AG04449 (cell line): Measurements from ENCODE around the gene PPARA.

Experiments used
- CTCF ChIA-PET: fragments of 350-600 bp; formaldehyde crosslinking; extraction: SDS; loops from one replicate; lab custom pipeline; 2021; ENCODE audit warnings: antibody characterized with exemption; lab: Yijun Ruan, JAX
- POLR2A ChIA-PET: fragments of 400-600, 350-600 bp; formaldehyde crosslinking; extraction: SDS; loops from one replicate; lab custom pipeline; 2020; ENCODE audit warnings: antibody characterized with exemption, inconsistent platforms; lab: Yijun Ruan, JAX
- DNase-seq: peaks from one replicate; pipeline ENCODE4 v3.0.0-alpha.2; 2010; ENCODE audit warnings: low read depth, low spot score
- H3K4me3 ChIP-seq: 2 replicates; pipeline ENCODE4 v1.5.1; 2011; ENCODE audit warnings: low read depth, mild to moderate bottlenecking, control low read depth, low read length
- TF ChIP-seq, protein P1 (sequence below): IDR thresholded peaks from one replicate; pipeline ENCODE4 v1.5.1; 2011; ENCODE audit warnings: mild to moderate bottlenecking, moderate library complexity, low read length, control low read depth, inconsistent platforms; ENCODE audit not compliant: insufficient read depth; ENCODE audit errors: missing control alignments

Gene PPARA

DNA sequence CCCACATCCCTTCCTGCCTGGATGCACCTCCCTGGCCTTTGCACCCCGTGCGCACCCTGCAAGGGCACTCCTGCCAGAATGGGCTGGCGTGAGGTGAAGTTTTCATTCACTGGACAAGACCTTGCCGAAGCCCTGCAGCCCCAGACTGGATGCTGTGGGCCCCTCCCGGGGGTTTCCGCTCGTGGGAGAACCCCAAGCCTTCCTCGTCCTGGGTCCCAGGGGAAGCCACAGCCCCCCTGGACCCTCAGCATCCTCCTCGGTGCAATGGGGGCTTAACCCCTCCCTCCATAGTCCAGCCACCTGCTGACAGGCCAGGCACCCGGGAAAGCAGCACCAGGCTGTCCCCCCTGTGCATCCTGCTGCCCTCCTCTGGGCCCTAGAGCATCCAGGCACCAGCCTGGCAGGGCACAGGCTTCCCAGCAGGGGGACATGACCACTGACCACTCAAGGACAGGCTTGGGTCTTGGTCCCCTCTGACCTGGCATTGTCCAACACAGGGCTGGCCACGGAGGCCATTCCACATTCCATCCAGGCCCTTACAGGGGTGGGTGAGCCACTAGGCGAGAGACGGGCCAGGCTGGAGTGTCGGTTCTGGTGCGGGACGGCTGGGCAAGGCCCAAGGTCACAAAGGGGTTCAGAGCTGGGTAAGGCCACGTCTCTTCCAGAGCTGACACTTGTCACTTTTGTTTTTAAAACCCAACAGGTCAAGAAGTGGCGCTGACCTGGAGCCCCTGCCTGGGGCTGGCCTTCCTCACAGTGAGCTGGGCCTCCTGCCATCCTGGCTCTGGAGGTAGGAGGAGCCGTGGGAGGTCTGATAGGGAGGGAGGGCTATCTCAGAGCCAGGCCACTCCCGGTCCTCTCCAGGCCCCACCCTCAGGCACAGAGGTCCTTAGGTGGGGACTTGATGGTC lies 41.5 kb upstream of the PPARA start:
- TF ChIP-seq, protein P1, sequence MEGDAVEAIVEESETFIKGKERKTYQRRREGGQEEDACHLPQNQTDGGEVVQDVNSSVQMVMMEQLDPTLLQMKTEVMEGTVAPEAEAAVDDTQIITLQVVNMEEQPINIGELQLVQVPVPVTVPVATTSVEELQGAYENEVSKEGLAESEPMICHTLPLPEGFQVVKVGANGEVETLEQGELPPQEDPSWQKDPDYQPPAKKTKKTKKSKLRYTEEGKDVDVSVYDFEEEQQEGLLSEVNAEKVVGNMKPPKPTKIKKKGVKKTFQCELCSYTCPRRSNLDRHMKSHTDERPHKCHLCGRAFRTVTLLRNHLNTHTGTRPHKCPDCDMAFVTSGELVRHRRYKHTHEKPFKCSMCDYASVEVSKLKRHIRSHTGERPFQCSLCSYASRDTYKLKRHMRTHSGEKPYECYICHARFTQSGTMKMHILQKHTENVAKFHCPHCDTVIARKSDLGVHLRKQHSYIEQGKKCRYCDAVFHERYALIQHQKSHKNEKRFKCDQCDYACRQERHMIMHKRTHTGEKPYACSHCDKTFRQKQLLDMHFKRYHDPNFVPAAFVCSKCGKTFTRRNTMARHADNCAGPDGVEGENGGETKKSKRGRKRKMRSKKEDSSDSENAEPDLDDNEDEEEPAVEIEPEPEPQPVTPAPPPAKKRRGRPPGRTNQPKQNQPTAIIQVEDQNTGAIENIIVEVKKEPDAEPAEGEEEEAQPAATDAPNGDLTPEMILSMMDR = no peak
- H3K4me3 ChIP-seq = no peak overlapping the region
- POLR2A ChIA-PET = interaction anchor here (1.9 kb wide), 1 partner anchor 111 kb away, joined by 5 read pairs; no protein-coding TSS in a partner anchor
- no peak for DNase-seq
- CTCF ChIA-PET = interaction anchor here (0.9 to 3.8 kb wide), 6 partner anchors 8 to 114 kb away, joined by 4 to 29 read pairs (median 10); no protein-coding TSS in a partner anchor

DNA sequence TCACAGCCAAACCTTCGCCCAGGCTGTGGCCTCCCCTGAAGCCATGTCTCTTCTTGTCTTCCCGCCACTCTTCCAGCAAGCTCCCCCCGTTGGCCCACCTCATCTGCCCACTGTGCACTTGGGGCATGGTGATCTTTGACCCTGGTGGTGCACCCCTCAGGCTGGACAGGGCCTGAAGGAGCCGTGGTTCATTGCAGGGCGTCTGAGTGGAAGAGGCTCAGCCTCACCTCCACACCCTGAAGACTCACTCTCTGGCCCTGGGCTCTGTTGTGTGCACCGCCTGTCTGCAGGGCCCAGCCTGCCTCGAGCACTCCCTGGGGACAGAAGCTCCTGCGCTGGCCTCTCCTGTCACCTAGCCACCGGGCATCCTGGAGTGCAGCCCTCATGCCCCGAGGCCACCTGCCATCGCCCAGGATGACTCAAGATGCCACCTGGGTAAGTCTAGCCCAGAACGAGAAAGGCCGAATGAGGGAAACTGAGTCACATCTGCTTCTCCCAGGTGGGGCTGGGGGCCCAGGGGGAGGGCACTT lies 40.8 kb upstream of the PPARA start:
- ChIA-PET POLR2A (interaction anchor here (1.9 kb wide), 1 partner anchor 112 kb away, joined by 5 read pairs; no protein-coding TSS in a partner anchor), CTCF (interaction anchor here (0.9 to 3.8 kb wide), 5 partner anchors 91 to 114 kb away, joined by 4 to 29 read pairs (median 10); no protein-coding TSS in a partner anchor)
- TF ChIP-seq, protein P1 = no peak
- H3K4me3 ChIP-seq = no peak overlapping the region
- no peak for DNase-seq

DNA sequence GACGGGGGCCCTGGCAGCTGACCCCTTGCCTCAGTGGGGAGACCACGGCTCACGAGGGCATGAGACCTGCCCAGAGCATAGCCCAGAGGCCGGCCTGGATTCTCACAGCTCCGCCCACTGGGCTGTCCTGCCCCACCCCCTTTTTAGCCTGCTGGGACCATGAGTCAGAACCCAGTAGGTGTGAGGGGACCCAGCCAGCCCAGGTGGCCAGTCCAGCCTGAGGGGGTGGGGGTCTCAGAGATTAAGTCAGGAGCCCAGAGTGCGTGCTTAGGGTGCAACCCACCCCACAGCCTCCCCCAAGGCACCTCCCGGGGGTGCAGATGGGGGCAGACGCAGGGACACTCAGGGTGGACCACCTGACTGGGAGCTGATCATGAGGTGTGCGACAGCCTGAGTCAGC lies 40.1 kb upstream of the PPARA start:
- ChIA-PET POLR2A (interaction anchor here (1.9 kb wide), 1 partner anchor 113 kb away, joined by 5 read pairs; no protein-coding TSS in a partner anchor), CTCF (interaction anchor here (1.7 to 9.5 kb wide), 6 partner anchors 12 to 115 kb away, joined by 4 to 147 read pairs (median 10); no protein-coding TSS in a partner anchor)
- no peak overlapping the region for H3K4me3 ChIP-seq
- no peak for DNase-seq
- TF ChIP-seq, protein P1 = no peak

DNA sequence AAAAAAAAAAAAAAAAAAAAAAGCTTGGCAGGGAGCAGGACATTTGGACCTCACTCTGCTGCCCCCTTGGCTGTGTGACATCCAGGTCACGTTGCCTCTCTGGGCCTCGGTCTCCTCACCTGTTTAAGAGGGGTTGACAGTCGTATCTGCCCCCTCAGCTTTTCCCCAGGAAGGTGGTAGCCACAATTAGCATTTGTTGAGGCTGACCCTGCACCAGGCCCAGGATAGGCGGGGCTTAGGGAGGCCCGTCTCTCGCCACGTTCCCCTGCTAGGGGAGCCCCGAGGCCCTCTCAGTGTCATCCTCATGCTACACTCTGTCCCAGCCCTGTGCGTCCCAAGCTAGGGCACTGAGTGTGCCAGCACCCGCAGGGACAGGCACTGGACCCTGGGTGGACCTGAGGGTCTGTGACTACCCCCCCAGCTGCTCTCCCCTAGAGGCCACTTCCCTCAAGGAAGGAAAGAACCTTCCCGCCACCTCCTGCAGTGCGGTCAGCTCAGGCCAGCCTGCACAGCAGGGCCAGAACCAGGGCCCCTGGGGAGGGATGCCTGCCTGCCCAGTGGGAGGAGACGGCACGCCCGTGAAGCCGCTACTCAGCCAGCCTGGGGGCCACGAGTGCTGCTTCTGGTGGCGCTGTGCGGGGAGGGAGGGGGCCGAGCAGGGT lies 38.5 kb upstream of the PPARA start:
- TF ChIP-seq, protein P1 = no peak
- ChIA-PET POLR2A (no interaction called here), CTCF (interaction anchor here (2.0 to 9.5 kb wide), 3 partner anchors 10 to 116 kb away, joined by 9 to 147 read pairs (median 29); no protein-coding TSS in a partner anchor)
- H3K4me3 ChIP-seq = no peak overlapping the region
- DNase-seq = no peak

- POLR2A ChIA-PET = no interaction called here
- H3K4me3 ChIP-seq = no peak overlapping the region
- CTCF ChIA-PET = interaction anchor here (1.4 to 11.6 kb wide), 4 partner anchors 13 to 117 kb away, joined by 3 to 345 read pairs (median 88); no protein-coding TSS in a partner anchor
Measured at GRCh38 chr22:46112405-46112804, 37.9 kb upstream of the PPARA start.

More at GRCh38 chr22:46112405-46112804, 37.9 kb upstream of the PPARA start:
- DNase-seq = no peak
- TF ChIP-seq, protein P1 = no peak
